SK-N-SH (cell line): ENCODE results near the gene ZNF516. TPM values are rescaled to one million over a fixed set of nuclear protein-coding genes. Genes with fewer than 3 reads are reported as not detected.

Experiments
- CTCF ChIA-PET: fragments of 300-600, 350-600 bp; formaldehyde crosslinking; extraction: SDS; loops from one replicate; lab custom pipeline; 2021; lab: Yijun Ruan, JAX
- POLR2A ChIA-PET: fragments of 350-600 bp; sonication (Branson Sonifier 250); formaldehyde crosslinking; extraction: SDS; loops from one replicate; lab custom pipeline; 2020; ENCODE audit warnings: antibody characterized with exemption, inconsistent platforms; lab: Yijun Ruan, JAX
- DNase-seq: peaks from one replicate; pipeline ENCODE4 v3.0.0; 2012
- H2AFZ ChIP-seq: fragments of 200-600 bp; sonication (generic); 2 replicates; pipeline ENCODE4 v1.8.1; 2016; ENCODE audit warnings: antibody characterized with exemption, mild to moderate bottlenecking, low read depth
- H3F3A ChIP-seq: fragments of 200-600 bp; sonication (generic); replicated peaks from 2 replicates; pipeline ENCODE3; 2016; ENCODE audit warnings: antibody characterized with exemption, mild to moderate bottlenecking; ENCODE audit not compliant: insufficient read depth
- H3K27ac ChIP-seq, 2 experiments: fragments of 200-500 bp in 1 of 2; fragments of 200-600 bp in 1 of 2; sonication (Bioruptor generic) in 1 of 2; sonication (generic), shearing (Covaris generic) in 1 of 2; 2 replicates each; pipeline versions ENCODE4 v1.5.1 to v1.6.1; 2014 to 2016; ENCODE audit warnings: low read depth in 2 of 2, inconsistent platforms in 1 of 2, low read length in 1 of 2, mild to moderate bottlenecking in 1 of 2, mixed read lengths in 1 of 2
- H3K27me3 ChIP-seq: fragments of 200-600 bp; sonication (generic), shearing (Covaris generic); 2 replicates; pipeline ENCODE4 v1.6.1; 2016; ENCODE audit warnings: mixed run types; ENCODE audit not compliant: insufficient read depth
- H3K36me3 ChIP-seq, 2 experiments: fragments of 200-500 bp in 1 of 2; fragments of 200-600 bp in 1 of 2; sonication (Bioruptor generic) in 1 of 2; sonication (generic) in 1 of 2; replicated peaks in 1 of 2; 2 replicates each; pipeline versions ENCODE3 to v1.5.1; 2014 to 2016; ENCODE audit warnings: low read length in 1 of 2, mild to moderate bottlenecking in 1 of 2; ENCODE audit not compliant: insufficient read depth in 2 of 2, control insufficient read depth in 1 of 2
- H3K4me1 ChIP-seq, 2 experiments: fragments of 200-500 bp in 1 of 2; fragments of 200-600 bp in 1 of 2; sonication (Bioruptor generic) in 1 of 2; sonication (generic), shearing (Covaris generic) in 1 of 2; 2 replicates each; pipeline versions ENCODE4 v1.5.1 to v1.6.1; 2014 to 2016; ENCODE audit warnings: low read depth in 1 of 2, low read length in 1 of 2, mixed run types in 1 of 2; ENCODE audit not compliant: insufficient read depth in 2 of 2, control insufficient read depth in 1 of 2
- H3K4me2 ChIP-seq: fragments of 200-600 bp; sonication (generic), shearing (Covaris generic); 2 replicates; pipeline ENCODE4 v1.6.1; 2017; ENCODE audit warnings: mixed run types
- H3K4me3 ChIP-seq, 2 experiments: fragments of 200-500 bp in 1 of 2; fragments of 200-600 bp in 1 of 2; sonication (Bioruptor generic) in 1 of 2; sonication (generic), shearing (Covaris generic) in 1 of 2; 2 replicates each; pipeline versions ENCODE4 v1.5.1 to v1.8.1; 2014 to 2016; ENCODE audit warnings: low read depth in 2 of 2, inconsistent platforms in 1 of 2, low read length in 1 of 2, mild to moderate bottlenecking in 1 of 2, mixed read lengths in 1 of 2, moderate library complexity in 1 of 2
- H3K79me2 ChIP-seq: fragments of 200-600 bp; sonication (generic); 2 replicates; pipeline ENCODE4 v1.8.1; 2017; ENCODE audit warnings: mild to moderate bottlenecking; ENCODE audit not compliant: insufficient read depth
- H3K9ac ChIP-seq: fragments of 200-600 bp; sonication (generic); 2 replicates; pipeline ENCODE4 v1.6.1; 2017; ENCODE audit warnings: mixed run types
- H3K9me2 ChIP-seq: fragments of 200-600 bp; sonication (generic); 2 replicates; pipeline ENCODE4 v1.6.1; 2017; ENCODE audit warnings: mixed run types
- H3K9me3 ChIP-seq: fragments of 200-600 bp; sonication (generic); 2 replicates; pipeline ENCODE4 v1.6.1; 2017; ENCODE audit warnings: mixed run types, mild to moderate bottlenecking, moderate library complexity
- H4K20me1 ChIP-seq: fragments of 200-600 bp; sonication (generic); 2 replicates; pipeline ENCODE4 v1.6.1; 2017; ENCODE audit warnings: mild to moderate bottlenecking, mixed run types; ENCODE audit not compliant: insufficient read depth
- CTCF ChIP-seq: fragments of 200-600 bp; sonication (generic); IDR thresholded peaks from 2 replicates; pipeline ENCODE4 v1.6.1; 2017; ENCODE audit warnings: antibody characterized with exemption, mild to moderate bottlenecking, moderate library complexity
- EZH2phosphoT487 ChIP-seq: fragments of 200-600 bp; sonication (generic); IDR thresholded peaks from 2 replicates; pipeline ENCODE4 v1.6.1; 2017; ENCODE audit warnings: low read depth, mixed run types, mild to moderate bottlenecking, antibody characterized with exemption, moderate library complexity, borderline replicate concordance
- FOXM1 ChIP-seq: IDR thresholded peaks from 2 replicates; pipeline ENCODE4 v1.4.0; 2012; ENCODE audit warnings: low read depth, mild to moderate bottlenecking
- IRF3 ChIP-seq: fragments of 150-350 bp; IDR thresholded peaks from 2 replicates; pipeline ENCODE4 v1.6.1; 2016; ENCODE audit warnings: mild to moderate bottlenecking, low read depth, low read length
- MAX ChIP-seq: IDR thresholded peaks from 2 replicates; pipeline ENCODE4 v1.4.0; 2012; ENCODE audit warnings: low read depth
- NFIC ChIP-seq: IDR thresholded peaks from 2 replicates; pipeline ENCODE4 v1.4.0; 2012; ENCODE audit warnings: borderline replicate concordance
- NRF1 ChIP-seq: IDR thresholded peaks from 2 replicates; pipeline ENCODE4 v1.6.1; 2012; ENCODE audit warnings: low read depth, mild to moderate bottlenecking, low read length
- PBX3 ChIP-seq: IDR thresholded peaks from 2 replicates; pipeline ENCODE4; 2012
- POLR2AphosphoS5 ChIP-seq: IDR thresholded peaks from 2 replicates; pipeline ENCODE4 v1.6.1; 2012; ENCODE audit warnings: low read depth, low read length
- RFX5 ChIP-seq: IDR thresholded peaks from 2 replicates; pipeline ENCODE4 v1.6.1; 2012; ENCODE audit warnings: mild to moderate bottlenecking, improper control_type of control experiment, low read length
- RXRA ChIP-seq: IDR thresholded peaks from 2 replicates; pipeline ENCODE4 v1.4.0; 2012; ENCODE audit warnings: low read depth, mild to moderate bottlenecking, borderline replicate concordance
- SIN3A ChIP-seq: IDR thresholded peaks from 2 replicates; pipeline ENCODE4 v1.6.1; 2012; ENCODE audit warnings: low read depth, mild to moderate bottlenecking, low read length, moderate library complexity, borderline replicate concordance
- TAF1 ChIP-seq: IDR thresholded peaks from 2 replicates; pipeline ENCODE4 v1.6.1; 2012; ENCODE audit warnings: low read depth, mild to moderate bottlenecking, low read length, moderate library complexity, borderline replicate concordance
- TEAD4 ChIP-seq: IDR thresholded peaks from 2 replicates; pipeline ENCODE4 v1.4.0; 2012; ENCODE audit warnings: mild to moderate bottlenecking, borderline replicate concordance; ENCODE audit not compliant: insufficient read depth
- USF1 ChIP-seq: IDR thresholded peaks from 2 replicates; pipeline ENCODE4 v1.4.0; 2012; ENCODE audit warnings: low read depth, borderline replicate concordance
- USF2 ChIP-seq: fragments of 150-350 bp; IDR thresholded peaks from 2 replicates; pipeline ENCODE4 v1.6.1; 2017; ENCODE audit warnings: antibody characterized with exemption, low read length, low read depth, borderline replicate concordance
- YY1 ChIP-seq: IDR thresholded peaks from 2 replicates; pipeline ENCODE4 v1.4.0; 2012; ENCODE audit warnings: low read depth, mild to moderate bottlenecking
- WGBS: methylation state at CpG from one replicate; pipeline ENCODE4 v1.1.6; 2017; ENCODE audit warnings: low lambda C conversion rate; 5-methylcytosine and 5-hydroxymethylcytosine counted together
- polyA plus RNA-seq, 3 experiments: library from polyadenylated mRNA; depleted of rRNA; stranded (reverse); fragments of >200 nt; gene quantifications; 2 replicates each; pipeline ENCODE4 v1.2.3, GENCODE V29; 2012

The ZNF516 gene
- polyA plus RNA-seq, 1 of the 3 experiments (the other 2 are of a cell fraction), result 4.4 TPM

- ChIA-PET CTCF (interaction anchor here (1.0 kb wide), 1 partner anchor 1794 kb away, joined by 4 read pairs; no protein-coding TSS in a partner anchor), POLR2A (no interaction called here)
- H3K36me3 ChIP-seq, result no peaks in the 10 kb centered on the region
- no peak overlapping the region for H3K27ac ChIP-seq
- DNase-seq, result no peak
- TF ChIP-seq USF2, result no peak
- no peak for TF ChIP-seq PBX3
- no peak for TF ChIP-seq TAF1
- no peak for TF ChIP-seq SIN3A
- no peak for TF ChIP-seq NFIC
- TF ChIP-seq FOXM1, result no peak
- no peak for TF ChIP-seq RFX5
- no peak for TF ChIP-seq NRF1
- no peak for TF ChIP-seq TEAD4
- no peak for TF ChIP-seq IRF3
- TF ChIP-seq POLR2AphosphoS5, result no peak
- no peak for TF ChIP-seq CTCF
- TF ChIP-seq USF1, result no peak
- no peak for TF ChIP-seq MAX
- TF ChIP-seq YY1, result no peak
- TF ChIP-seq RXRA, result no peak
- TF ChIP-seq EZH2phosphoT487, result no peak
- TF ChIP-seq, all 33 proteins: peak for 0
- no peak overlapping the region for H3K4me2 ChIP-seq
- H4K20me1 ChIP-seq, result no peaks in the 10 kb centered on the region
- no peak overlapping the region for H3K9ac ChIP-seq
- WGBS, result 78% methylated on average over 4 of the region's 4 CpGs
- no peaks in the 10 kb centered on the region for H3K9me3 ChIP-seq
- no peaks in the 10 kb centered on the region for H3K79me2 ChIP-seq
- H3K4me1 ChIP-seq, result peaks cover 0 to 4% of the 10 kb centered on the region in 2 experiments; a peak in 1 of 4 replicates
- H3F3A ChIP-seq, result no peaks in the 10 kb centered on the region
- H3K9me2 ChIP-seq, result no peaks in the 10 kb centered on the region
- no peak overlapping the region for H3K4me3 ChIP-seq
- H2AFZ ChIP-seq, result no peak overlapping the region
- no peaks in the 10 kb centered on the region for H3K27me3 ChIP-seq
Measured at GRCh38 chr18:76345901-76346300, 149.1 kb downstream of the ZNF516 start.
